OCI-LY1 (cell line): ENCODE results near the gene TMEM253.
A peak's percentile ranks its signal among the peaks of the same experiment; 100 is the strongest.

Experiments
- H2AFZ ChIP-seq: fragments of 200-600 bp; sonication (generic), shearing (Covaris generic); 2 replicates; pipeline ENCODE4 v1.6.0; 2014; ENCODE audit warnings: antibody characterized with exemption, mild to moderate bottlenecking, low read length
- H3F3A ChIP-seq: fragments of 200-600 bp; sonication (generic), shearing (Covaris generic); 2 replicates; pipeline ENCODE4 v1.6.0; 2014; ENCODE audit warnings: mild to moderate bottlenecking, antibody characterized with exemption, low read length, moderate library complexity; ENCODE audit not compliant: insufficient read depth
- H3K27ac ChIP-seq: fragments of 200-600 bp; sonication (generic); 2 replicates; pipeline ENCODE4 v1.5.1; 2014; ENCODE audit warnings: low read length, mixed run types, mild to moderate bottlenecking, low read depth; ENCODE audit not compliant: poor library complexity, severe bottlenecking
- H3K27me3 ChIP-seq: fragments of 200-600 bp; sonication (generic); 2 replicates; pipeline ENCODE4 v1.6.0; 2014; ENCODE audit warnings: antibody characterized with exemption, mild to moderate bottlenecking, low read length, moderate library complexity; ENCODE audit not compliant: insufficient read depth
- H3K36me3 ChIP-seq: fragments of 200-600 bp; sonication (generic); 2 replicates; pipeline ENCODE4 v1.6.1; 2014; ENCODE audit warnings: mild to moderate bottlenecking, antibody characterized with exemption, low read length, moderate library complexity, mixed read lengths; ENCODE audit not compliant: insufficient read depth
- H3K4me1 ChIP-seq: fragments of 200-600 bp; sonication (generic); 2 replicates; pipeline ENCODE4 v1.5.1; 2014; ENCODE audit warnings: mild to moderate bottlenecking, low read length, moderate library complexity; ENCODE audit not compliant: insufficient read depth, severe bottlenecking
- H3K4me2 ChIP-seq: fragments of 200-600 bp; sonication (generic), shearing (Covaris generic); 2 replicates; pipeline ENCODE4 v1.6.1; 2014; ENCODE audit warnings: low read length
- H3K4me3 ChIP-seq: fragments of 200-600 bp; sonication (generic); 2 replicates; pipeline ENCODE4 v1.5.1; 2014; ENCODE audit warnings: low read length, low read depth, mild to moderate bottlenecking, mixed read lengths; ENCODE audit not compliant: poor library complexity, severe bottlenecking
- H3K79me2 ChIP-seq: fragments of 200-600 bp; shearing (Covaris generic); 2 replicates; pipeline ENCODE4 v1.6.1; 2016; ENCODE audit warnings: mixed run types, low read length, mixed read lengths; ENCODE audit not compliant: insufficient read depth
- H3K9ac ChIP-seq: fragments of 200-600 bp; sonication (generic), shearing (Covaris generic); 2 replicates; pipeline ENCODE4 v1.6.1; 2014; ENCODE audit warnings: mild to moderate bottlenecking, low read length, mixed read lengths
- H3K9me2 ChIP-seq: fragments of 200-600 bp; sonication (generic), shearing (Covaris generic); 2 replicates; pipeline ENCODE4 v1.6.1; 2014; ENCODE audit warnings: low read depth, mild to moderate bottlenecking, low read length, mixed read lengths
- H3K9me3 ChIP-seq: fragments of 200-600 bp; shearing (Covaris generic); 2 replicates; pipeline ENCODE4 v1.6.1; 2014; ENCODE audit warnings: low read length, mixed read lengths
- H4K20me1 ChIP-seq: fragments of 200-600 bp; sonication (generic), shearing (Covaris generic); 2 replicates; pipeline ENCODE4 v1.6.0; 2016; ENCODE audit warnings: mild to moderate bottlenecking, low read length; ENCODE audit not compliant: insufficient read depth
- EZH2 ChIP-seq: fragments of 200-600 bp; sonication (generic), shearing (Covaris generic); IDR thresholded peaks from 2 replicates; pipeline ENCODE4 v1.8.0; 2017; ENCODE audit warnings: borderline replicate concordance, mixed run types, mild to moderate bottlenecking, antibody characterized with exemption, low read length, moderate library complexity, mixed read lengths
- TF ChIP-seq, protein P1 (sequence below): fragments of 200-600 bp; sonication (generic), shearing (Covaris generic); IDR thresholded peaks from 2 replicates; pipeline ENCODE4 v1.5.1; 2017; ENCODE audit warnings: mild to moderate bottlenecking, antibody characterized with exemption, low read length, moderate library complexity, mixed read lengths

The TMEM253 gene

DNA sequence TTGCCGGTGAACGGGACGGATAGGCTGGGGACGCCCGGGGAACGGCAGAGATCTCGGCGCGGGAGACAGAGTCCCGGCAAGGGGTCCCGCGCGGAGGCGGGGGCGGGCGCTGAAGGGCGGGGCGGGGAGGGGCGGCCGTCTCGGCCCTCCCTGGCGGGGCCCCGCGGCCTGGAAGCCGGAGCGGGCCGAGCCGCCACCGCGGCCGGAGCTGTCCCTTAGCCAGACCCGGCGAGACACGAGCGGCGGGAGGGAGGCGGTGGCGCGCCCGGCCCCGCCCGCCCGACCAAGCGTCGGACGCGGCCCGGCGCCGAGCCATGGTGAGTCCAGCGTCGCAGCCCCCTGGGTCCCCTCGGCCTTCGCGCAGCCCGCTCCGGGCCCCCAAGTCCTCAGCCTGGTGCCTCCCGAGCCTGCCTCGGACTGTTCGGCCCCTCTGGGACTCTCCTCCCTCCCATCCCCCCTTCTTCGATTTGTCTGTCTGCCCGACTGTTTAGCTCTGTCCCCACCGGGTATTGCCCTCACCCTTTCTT is 30.7 kb upstream of the TMEM253 start, which contains the start of gene ARHGEF40:
Gene ARHGEF40, plus strand, starts transcription at position 222 of the 527 bp plus-strand sequence. Its CDS starts 93 bp downstream, at position 315.
- peak within 1 kb of the TSS; percentile 55 for H3K4me3 ChIP-seq
- peak within 1 kb of the TSS; percentile 78 for H3K4me2 ChIP-seq
- TF ChIP-seq, protein P1, sequence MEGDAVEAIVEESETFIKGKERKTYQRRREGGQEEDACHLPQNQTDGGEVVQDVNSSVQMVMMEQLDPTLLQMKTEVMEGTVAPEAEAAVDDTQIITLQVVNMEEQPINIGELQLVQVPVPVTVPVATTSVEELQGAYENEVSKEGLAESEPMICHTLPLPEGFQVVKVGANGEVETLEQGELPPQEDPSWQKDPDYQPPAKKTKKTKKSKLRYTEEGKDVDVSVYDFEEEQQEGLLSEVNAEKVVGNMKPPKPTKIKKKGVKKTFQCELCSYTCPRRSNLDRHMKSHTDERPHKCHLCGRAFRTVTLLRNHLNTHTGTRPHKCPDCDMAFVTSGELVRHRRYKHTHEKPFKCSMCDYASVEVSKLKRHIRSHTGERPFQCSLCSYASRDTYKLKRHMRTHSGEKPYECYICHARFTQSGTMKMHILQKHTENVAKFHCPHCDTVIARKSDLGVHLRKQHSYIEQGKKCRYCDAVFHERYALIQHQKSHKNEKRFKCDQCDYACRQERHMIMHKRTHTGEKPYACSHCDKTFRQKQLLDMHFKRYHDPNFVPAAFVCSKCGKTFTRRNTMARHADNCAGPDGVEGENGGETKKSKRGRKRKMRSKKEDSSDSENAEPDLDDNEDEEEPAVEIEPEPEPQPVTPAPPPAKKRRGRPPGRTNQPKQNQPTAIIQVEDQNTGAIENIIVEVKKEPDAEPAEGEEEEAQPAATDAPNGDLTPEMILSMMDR, result no peak
- no peak for TF ChIP-seq EZH2
- H3K27me3 ChIP-seq, result peaks cover 10% of the 10 kb centered on the region
- H3K79me2 ChIP-seq, result no peaks in the 10 kb centered on the region
- no peaks in the 10 kb centered on the region for H4K20me1 ChIP-seq
- H3F3A ChIP-seq, result no peaks in the 10 kb centered on the region
- H3K9ac ChIP-seq, result peak within 1 kb of the TSS; percentile 14; the same call in 1 of the 2 replicates
- no peaks in the 10 kb centered on the region for H3K9me2 ChIP-seq
- no peak within 1 kb of the TSS for H2AFZ ChIP-seq
- no peaks in the 10 kb centered on the region for H3K36me3 ChIP-seq
- no peaks in the 10 kb centered on the region for H3K9me3 ChIP-seq
- H3K4me1 ChIP-seq, result peaks cover 22% of the 10 kb centered on the region
- H3K27ac ChIP-seq, result no peak within 1 kb of the TSS

DNA sequence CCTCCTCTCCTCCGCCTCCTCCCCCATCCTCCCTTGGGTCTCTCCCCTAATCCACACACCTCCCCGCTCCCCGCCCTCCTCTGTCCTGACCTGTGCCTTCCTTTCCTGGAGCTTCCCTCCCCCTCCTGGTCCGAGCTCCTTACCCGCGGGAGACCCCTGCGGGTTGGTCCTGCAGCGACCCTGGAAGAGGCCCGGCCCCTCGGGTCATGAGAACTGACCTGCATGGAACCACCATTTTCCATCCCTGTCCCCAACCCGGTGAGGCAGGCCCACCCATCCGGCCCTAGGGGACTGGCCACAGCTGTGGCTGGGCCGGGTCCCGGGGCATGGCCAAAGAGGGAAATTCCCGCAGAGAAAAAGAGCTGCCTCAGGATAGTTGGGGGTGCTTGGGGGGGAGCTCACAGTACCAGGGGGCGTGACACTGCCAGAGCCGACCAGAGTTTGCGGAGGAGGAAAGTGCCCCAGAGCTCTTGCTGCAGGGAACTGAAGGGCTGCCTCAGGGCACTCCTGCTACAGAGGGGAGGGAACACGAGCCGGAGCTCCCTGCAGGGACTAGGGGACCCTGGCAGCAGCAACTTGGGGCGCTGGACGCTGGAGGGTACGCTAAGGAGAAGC is 30.1 kb upstream of the TMEM253 start:
- Histone ChIP-seq H3K9me2 (no peaks in the 10 kb centered on the region), H3K9me3 (no peaks in the 10 kb centered on the region), H3F3A (no peaks in the 10 kb centered on the region), H3K4me2 (peak overlapping the region; percentile 78), H3K27ac (no peak overlapping the region), H2AFZ (no peak overlapping the region), H3K79me2 (no peaks in the 10 kb centered on the region), H3K9ac (peak overlapping the region; percentile 14; the same call in 1 of the 2 replicates), H3K36me3 (no peaks in the 10 kb centered on the region), H3K4me3 (peak overlapping the region; percentile 55), H3K4me1 (peaks cover 22% of the 10 kb centered on the region), H4K20me1 (no peaks in the 10 kb centered on the region), H3K27me3 (peaks cover 10% of the 10 kb centered on the region)
- TF ChIP-seq EZH2, result no peak
- TF ChIP-seq, protein P1, result no peak

DNA sequence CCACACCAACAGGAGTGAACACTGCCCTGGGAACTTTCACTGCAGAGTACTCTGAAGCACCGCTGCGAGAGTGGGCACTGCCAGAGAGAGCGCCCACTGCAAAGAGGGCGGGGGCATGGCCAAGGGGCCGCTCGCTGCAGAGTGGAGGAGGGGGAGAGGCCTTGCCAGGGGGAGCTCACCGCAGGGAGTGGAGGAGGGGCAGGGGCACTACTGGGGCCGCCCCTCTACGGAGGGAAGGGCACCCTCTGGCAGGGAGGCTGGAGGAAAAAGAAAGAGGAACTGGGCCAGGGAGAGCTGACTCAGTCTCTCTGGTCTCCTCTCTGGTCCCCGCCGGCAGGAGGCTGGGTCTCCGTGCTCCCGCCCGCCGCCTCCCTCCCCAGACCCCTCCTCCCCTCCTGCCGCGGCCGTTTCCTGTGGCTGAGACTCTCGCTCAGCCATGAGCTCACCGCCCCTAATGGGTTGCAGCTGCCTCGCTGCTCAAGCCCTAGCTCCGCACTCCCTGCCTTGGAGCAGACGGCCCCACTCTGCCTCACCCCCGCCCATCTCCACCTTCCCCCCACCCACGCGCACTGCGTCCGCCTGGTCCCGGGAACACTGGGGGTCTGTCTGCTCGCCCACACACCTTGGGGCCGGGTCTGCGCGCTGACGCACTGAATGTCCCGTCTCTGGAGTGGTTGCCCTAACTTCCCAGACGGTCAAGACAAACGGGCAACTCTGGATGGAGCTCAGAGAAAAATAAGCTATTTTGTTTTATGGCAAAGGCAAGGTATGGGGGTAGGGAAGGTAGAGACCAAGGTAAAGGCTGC is 29.4 kb upstream of the TMEM253 start:
- Histone ChIP-seq H3K4me1 (peaks cover 22% of the 10 kb centered on the region), H3K36me3 (no peaks in the 10 kb centered on the region), H2AFZ (no peak overlapping the region), H3K9me3 (no peaks in the 10 kb centered on the region), H3K4me3 (peak overlapping the region; percentile 55), H3K4me2 (peak overlapping the region; percentile 78), H3F3A (no peaks in the 10 kb centered on the region), H3K9me2 (no peaks in the 10 kb centered on the region), H3K27me3 (peaks cover 10% of the 10 kb centered on the region), H3K79me2 (no peaks in the 10 kb centered on the region), H4K20me1 (no peaks in the 10 kb centered on the region), H3K9ac (no peak overlapping the region; the same call in 1 of the 2 replicates), H3K27ac (no peak overlapping the region)
- TF ChIP-seq, protein P1, result no peak
- no peak for TF ChIP-seq EZH2
